HG03175 (cell line): ENCODE results near the gene TMPRSS3.

ENCODE experiments used
- ATAC-seq: cut with Tn5 transposase; IDR thresholded peaks from one replicate; pipeline ENCODE4 v1.9.1; 2021; ENCODE audit warnings: mild to moderate bottlenecking, moderate library complexity; ENCODE audit not compliant: unreplicated experiment

Gene TMPRSS3

GRCh38 chr21:42429021-42429420 is 33.2 kb upstream of the TMPRSS3 start:
- no peak for ATAC-seq

- no peak for ATAC-seq
These were observed 32.1 kb upstream of the TMPRSS3 start for GRCh38 chr21:42427809-42428419.

DNA sequence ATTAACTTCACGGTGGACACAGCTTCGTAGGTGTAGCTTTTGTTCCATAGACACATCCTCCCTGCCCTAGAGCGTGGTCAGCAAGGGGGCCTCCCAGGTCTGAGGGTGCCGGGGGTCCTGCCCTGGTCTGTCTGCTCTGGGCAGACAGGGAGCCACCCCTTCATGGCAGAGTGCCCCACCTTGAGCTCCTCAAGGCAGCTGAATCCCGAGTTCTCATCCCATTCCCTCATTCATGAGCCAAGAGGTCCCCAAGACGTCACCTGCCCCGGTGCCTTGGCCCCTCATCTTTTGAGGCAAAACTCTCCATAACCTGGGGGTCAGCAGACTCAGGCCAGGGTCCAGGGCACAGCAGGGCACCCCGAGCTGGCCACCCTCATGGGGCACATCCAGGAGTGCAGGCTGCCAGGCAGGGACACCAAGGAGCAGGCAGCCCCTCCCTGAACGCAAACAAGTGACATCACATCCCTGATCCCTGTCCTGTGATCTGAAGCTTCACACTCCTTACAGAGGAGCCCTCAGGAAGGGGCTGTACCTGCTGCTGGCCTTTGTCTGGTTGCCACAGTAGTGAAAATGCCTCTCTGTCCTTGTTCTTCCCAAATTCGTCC is 31.1 kb upstream of the TMPRSS3 start:
- ATAC-seq, result no peak

DNA sequence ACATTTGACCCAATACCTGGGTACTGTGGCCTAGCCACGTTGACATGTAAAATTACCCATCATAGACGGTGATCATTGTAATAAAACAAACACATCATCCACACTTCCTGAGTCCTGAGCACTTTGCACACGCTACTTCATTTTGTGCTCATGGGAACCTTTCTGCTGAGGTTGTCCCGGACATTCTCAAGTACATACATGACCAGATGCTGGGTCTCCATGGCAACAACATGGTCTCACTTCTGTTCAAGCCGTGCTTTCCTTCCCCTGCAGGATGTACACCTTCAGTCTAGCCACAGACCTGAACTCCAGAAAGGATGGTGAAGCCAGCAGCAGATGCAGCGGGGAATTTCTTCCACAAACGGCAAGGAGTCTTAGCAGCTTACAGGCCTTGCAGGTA is 30.6 kb upstream of the TMPRSS3 start:
- no peak for ATAC-seq

- no peak for ATAC-seq
These were observed 29.7 kb upstream of the TMPRSS3 start for GRCh38 chr21:42425591-42425990.

DNA sequence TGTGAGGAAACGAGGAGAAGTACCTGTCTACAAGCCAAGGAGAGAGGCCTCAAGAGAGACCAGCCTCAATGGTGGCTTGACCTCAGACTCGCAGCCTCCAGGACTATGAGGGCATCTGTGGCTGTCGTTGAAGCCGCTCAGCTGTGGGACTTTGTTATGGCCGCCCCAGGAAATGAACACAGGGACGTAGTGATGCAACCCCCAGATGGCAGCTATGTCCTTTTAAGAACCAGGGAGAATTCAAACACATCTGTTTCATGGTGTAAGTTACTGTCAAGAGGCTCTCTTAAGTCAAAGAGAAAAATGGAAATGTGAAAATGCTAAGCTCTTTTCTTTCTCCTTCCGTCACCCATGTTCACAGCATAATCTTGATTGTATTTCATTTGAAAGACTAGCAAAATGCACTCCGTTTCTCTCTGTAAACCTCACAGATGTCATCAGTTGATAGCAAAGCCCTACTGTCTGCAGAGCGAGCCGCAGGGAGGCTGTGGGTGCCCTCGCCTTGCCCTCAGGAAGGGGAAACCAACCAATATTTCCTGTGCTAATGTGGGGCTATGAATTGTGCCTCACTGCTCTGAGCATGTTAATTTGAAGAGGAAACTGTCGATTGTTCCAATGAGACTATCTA is 29.2 kb upstream of the TMPRSS3 start:
- peak; percentile 54 for ATAC-seq

DNA sequence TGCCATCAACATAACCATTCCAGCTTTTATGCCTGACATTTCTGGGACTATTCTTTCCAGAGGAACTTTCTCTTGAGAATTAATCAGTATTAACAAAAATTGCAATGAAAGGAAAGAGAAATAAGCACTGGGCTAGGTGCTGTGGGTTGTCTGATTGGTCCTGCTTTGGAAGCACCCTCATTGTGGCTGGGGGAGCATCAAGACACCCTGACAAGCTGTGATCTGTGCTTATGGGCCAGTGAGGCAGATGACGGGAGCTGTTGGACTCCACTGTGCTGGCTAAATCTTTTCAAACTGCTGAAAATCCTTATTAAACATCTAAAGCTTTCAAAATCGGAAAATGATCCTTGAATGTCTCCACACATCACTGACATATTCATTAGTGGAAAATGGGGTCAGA is 27.8 kb upstream of the TMPRSS3 start:
- no peak for ATAC-seq

DNA sequence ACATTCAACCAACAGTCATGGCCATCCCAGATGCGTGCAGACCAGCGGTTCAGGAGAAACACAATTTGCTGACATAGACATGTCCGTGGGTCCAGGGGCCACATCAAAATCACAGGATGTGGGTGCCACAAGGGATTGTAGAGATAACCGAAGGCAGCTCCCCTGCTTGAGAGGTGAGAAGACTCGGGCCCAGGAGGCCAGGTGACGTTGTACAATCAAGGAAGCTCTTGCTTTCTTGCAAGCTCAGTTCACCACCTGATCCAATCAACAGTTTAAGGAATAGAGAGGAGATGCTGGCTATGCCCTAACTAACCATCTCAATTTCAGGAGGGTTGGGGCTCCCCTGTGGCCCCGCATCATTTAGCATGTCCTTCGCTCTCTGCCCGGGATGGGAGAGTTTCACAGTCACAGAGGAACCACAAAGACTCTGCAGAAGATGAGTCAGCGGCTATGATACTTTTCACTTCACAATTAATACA is 27.4 kb upstream of the TMPRSS3 start:
- ATAC-seq, result peak; percentile 61

DNA sequence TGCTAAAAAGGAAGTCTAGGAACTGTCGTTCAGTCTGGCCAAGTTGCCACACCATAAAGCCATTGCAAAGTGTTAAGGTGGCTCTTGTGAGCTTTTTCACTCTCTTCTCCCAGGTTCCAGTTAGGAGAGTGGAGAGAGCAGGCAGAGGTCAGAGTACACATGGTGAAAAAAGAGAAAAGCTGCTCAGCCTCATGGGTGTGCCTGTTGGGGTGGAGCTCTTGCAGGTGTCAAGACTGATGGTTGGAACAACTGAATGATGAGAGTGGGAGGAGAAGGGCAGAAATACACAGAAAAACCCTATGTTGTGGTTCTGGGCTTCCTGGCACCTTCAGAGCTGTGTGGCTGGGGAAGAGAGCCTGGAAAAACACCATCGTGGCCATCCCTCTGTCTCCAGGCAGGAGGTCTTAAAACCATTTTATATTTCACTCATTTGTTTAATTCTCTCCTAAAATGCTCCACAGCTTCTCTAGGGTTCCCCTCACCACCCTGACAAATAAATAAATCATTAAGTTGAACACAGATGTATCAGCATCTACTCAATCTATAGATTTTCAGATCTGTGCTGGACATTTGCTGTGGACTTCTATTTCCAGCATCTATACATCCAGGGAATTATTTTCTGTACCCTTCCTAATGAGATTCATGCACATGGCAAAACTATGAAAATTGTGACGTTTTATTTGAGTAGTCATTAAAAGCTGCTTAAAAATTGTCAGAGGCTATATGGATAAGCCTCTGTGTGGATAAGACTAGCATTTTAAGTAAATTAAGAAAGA is 25.4 kb upstream of the TMPRSS3 start:
- no peak for ATAC-seq

DNA sequence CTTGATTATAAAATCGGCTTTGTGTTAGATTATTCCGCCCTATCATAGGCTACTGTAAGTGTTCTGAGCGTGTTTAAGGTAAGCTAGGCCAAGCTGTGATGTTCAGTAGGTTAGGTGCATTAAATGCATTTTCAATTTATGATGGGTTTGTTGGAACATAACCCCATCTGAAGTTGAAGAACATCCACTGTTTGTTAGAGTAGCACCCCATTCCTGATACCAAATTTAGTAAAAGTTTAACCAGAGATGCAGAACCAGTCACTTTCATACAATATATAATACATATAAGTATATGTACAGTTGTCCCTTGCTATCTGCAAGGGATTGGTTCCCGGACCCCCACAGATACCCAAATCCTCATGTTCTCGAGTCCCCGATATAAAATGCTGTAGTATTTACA is 24.0 kb upstream of the TMPRSS3 start:
- ATAC-seq, result no peak

DNA sequence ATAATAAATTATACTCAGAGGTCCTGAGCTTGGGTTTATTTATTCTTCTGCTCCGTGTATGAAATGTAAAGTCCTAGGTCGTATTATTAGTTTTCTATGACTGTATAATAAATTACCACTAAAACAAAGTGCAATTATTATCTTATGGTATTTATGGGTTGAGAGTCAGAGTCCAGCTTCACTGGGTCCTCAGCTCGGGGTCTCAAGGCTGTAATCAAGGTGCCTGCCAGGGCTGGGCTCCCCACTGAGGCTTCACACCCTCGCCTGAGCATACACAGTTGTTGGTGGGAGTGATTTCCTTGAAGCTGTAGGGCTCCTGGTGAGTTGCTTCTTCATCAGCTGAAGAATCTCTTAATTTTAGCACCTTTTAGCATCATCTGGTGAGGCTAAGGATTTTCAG is 23.0 kb upstream of the TMPRSS3 start:
- ATAC-seq, result no peak

GRCh38 chr21:42417533-42417932 is 21.7 kb upstream of the TMPRSS3 start:
- peak; percentile 45 for ATAC-seq

- ATAC-seq, result peak; percentile 70
These were observed 19.3 kb upstream of the TMPRSS3 start for GRCh38 chr21:42414928-42415769.

DNA sequence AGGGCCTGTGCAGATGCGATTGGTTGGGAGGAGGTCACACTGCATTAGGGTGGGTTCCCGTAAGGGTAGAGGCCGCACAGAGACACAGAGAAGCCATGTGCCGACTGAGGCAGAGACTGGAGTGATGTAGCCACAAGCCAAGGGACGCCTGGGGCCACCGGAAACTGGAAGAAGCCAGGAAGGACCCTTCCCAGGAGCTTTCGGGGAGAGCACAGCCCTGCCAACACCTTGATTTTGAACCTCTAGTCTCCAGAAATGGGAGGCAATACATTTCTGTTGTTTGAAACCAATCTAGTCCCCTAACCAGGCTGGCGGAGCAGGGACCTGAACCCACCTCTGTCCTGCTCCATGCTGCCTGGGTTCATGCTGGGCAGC is 18.7 kb upstream of the TMPRSS3 start:
- no peak for ATAC-seq

DNA sequence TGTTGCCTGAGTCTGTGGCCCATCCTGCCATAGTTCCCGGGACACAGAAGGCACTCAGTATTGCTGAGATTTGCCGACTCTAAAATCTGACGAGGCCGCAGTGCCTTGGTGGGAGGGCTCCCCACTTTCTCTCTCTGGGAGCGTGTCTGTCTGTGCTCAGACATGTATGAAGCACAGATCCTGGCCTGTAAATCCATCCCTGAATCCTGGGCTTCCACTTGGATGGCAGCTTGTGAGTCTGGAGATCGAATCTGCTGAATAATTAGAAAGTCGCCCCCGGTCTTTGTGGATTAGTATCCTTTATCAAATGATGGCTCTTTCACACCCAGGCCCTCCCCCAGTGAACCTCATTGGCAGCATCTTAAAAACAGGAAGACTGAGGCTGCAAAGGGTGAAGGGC is 18.2 kb upstream of the TMPRSS3 start:
- no peak for ATAC-seq

- no peak for ATAC-seq
These were observed 17.6 kb upstream of the TMPRSS3 start for GRCh38 chr21:42413500-42413899.

DNA sequence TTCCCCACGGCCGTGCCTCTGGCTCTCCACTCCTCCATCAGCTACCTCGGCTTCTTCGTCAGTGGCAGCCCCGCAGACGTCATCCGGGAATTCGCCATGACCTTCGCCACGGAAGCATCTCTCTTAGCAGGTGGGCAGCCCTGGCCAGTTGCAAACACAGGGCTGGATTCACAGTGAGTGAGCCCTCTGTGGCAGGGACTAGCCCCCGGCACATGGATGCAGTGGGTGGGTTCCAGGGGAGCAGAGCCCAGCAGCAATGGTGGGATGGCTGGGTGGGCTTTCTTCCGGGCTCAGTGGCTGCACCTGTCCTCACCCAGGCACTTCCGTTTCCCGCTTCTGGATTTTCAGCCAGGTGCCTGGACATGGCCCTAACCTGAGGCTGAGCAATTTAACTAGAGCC is 17.2 kb upstream of the TMPRSS3 start:
- ATAC-seq, result no peak

GRCh38 chr21:42412636-42412933 is 16.7 kb upstream of the TMPRSS3 start:
- no peak for ATAC-seq

- no peak for ATAC-seq
These were observed 16.2 kb upstream of the TMPRSS3 start for GRCh38 chr21:42411891-42412635.

DNA sequence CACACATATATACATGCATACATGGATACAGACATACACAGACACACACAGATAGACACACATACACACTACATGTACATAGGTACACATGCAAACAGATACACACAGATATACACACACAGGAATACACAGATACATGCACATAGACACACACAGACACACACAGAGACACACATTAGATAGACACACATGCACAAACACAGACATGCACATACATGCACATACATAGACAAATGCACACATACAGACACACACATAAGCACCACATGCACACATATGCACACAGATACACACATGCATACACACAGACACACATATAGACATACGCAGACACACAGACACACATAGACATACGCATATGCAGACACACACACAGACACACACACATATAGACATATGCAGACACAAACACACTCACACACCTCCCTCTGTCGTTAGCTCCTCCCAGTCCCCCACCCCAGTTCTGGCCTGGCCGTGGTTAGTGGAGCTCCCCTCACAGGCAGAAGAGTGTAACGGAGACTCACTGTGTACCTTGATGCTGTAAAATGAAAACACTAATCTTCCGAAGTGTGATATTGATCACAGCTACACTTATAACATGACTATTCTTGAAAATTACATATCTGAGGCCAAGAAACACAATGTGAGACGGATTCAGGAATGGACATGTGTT is 15.5 kb upstream of the TMPRSS3 start:
- no peak for ATAC-seq
